DMS53 treated with DMSO at 0.1 percent for 48 hours (cell line): ENCODE results near the gene ADAMTS8.

Experiments
- DNase-seq: peaks from one replicate; lab custom pipeline; 2025; ENCODE audit not compliant: unreplicated experiment; lab: John Stamatoyannopoulos, UW

The ADAMTS8 gene

DNA sequence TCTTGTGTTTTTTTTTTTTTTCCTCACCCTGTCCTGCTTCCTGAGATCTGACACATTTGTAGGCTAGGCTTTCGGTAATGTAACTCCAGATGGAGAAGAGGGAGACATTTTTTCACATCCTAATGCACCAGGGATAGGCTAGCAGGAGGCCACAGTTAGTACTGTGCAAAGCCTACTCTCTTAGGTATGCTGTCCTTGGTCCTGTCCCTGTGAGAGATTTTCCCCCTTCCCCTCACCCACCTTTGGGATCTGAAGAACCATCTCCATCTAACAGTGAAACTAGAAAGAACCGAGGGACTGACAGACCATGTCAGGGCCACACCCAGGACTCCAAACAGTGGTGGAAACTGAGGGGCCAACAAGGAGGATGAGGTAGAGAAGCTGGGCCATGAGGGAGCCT, 29.2 kb downstream of the ADAMTS8 start:
- DNase-seq = no peak

DNA sequence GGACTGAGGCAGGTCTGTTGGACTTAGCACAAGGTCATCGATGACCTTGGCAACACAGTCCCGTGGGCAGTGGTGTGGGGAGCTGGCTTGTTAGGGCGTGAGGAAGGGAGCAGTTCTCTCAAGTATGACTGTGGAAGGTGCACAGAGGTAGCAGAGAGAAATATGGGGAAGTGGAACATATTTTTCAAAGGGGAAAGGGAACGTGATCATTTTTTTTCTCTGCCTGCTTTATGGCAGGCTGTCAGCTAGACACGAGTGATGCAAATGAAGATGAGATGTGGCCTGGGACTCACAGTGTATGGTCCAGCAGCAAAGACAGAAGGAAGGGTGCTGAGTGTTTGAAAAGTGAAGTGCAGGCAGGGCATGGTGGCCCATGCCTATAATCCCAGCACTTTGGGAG, 30.6 kb downstream of the ADAMTS8 start:
- DNase-seq = no peak

DNA sequence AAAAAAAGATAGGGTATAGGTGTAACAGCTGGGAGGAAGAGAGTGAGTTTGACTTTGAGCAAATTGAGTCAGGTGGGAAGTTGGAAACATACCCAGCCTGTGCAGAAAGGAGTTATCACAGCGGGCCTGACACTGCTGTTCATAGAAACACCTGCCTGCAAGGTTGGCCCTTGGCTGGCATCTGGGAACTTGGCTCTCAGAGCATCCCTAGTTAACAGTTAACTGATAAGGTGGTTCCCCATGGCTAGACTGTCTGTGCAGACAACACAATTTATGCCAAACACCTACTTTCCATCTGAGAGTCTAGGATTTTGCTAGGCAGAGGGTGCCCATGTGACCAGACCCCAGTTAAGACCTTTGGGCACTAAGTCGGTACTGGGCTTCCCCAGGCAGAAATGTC, 31.4 kb downstream of the ADAMTS8 start:
- DNase-seq = no peak

DNA sequence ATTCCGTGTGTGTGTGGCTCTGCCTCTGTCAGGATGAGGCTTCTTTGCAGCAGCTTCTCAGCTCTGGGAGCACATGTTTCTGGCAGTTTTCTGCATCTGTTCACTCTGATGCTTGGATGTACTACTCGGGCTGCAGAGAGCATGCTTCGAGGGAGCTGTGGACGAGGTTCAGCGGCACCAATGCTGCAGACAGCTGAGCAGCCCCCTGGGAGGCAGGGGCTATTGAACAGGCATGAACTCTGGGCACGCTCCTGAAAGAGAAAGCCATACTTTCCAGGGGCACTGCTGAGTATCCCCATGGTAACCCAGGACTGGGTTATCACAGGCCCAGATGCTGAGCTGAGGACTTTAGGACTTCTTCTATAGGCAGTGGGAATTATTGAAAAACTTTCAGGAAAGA, 33.8 kb downstream of the ADAMTS8 start:
- DNase-seq = no peak

DNA sequence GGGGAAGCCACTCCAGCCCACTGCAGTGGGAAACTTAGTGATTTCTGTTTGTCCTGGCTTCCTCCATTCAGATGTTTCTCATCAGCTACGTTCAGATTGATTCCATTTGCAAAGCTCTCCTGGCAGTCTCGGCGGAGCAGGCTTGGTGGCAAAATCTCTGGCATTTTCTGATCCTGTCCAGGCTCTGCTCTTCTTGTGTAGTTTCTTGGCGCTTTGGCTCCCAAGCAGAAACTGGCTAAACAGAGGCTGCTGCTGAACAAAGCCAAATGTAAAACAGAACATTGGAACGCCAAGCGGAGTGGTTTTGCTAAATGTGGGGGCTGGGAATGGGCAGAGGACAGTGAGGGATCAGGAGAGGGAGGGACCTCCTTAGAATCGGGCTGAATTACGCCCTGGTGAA, 36.7 kb downstream of the ADAMTS8 start:
- DNase-seq = no peak

DNA sequence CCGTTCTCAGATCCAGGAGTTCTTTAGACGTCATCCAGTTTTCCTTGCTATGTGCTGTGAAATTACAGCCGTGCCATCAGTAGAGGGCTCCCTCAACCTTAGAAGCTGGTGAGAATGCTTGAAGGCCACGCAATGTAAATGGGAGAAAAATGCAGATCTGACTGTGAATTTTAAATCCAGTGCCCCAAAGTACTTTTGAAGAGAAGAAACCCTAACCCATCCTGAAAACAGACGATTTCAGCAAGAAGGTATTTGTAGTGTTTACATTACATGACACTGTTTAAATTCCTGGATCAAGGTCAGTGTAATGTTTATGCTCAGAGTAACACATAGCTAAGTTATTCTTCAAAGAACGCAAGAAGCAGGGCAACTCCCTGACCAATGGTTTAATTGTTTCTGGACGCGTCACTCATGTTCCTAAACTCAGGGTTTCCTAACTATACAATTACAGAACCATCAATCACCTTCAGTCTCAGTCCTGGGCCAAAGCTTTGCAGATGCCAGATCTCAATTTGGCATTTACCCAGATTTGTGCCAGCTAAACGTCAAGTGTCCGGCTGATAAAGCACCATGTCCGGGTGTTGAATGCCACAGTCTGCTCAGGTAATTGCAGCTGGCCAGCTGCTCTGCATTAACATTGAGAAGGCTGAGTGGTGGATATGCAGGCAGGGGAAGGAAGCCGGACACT, 38.2 kb downstream of the ADAMTS8 start:
- DNase-seq = no peak

DNA sequence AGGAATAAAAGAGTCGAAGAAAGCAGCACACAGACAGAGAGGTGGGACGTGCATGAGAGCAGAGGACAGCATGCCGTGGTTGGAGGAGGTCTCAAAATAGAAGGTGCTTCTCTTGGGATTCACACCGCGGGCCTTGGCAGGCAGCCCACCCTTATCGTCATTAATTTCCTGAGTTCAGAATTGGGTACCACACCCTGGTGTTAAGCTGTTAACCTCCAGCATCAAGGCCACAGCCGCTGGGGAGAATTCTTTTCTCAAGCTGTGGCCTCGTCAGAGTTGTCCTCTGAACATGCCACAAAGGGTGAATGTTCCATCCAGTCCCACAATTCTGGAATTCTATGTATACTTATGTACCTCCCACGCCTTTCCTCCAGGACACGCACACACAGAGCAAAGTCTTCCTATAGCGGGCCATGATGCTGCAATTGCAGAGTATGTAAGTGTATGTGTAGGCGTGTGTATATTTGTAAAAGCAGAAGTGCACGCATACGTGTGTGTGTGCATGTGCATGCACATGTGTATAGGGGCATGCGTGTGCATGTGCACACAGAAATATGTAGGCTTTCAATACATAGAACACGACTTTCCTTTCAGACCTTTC, 39.0 kb downstream of the ADAMTS8 start:
- no peak for DNase-seq

DNA sequence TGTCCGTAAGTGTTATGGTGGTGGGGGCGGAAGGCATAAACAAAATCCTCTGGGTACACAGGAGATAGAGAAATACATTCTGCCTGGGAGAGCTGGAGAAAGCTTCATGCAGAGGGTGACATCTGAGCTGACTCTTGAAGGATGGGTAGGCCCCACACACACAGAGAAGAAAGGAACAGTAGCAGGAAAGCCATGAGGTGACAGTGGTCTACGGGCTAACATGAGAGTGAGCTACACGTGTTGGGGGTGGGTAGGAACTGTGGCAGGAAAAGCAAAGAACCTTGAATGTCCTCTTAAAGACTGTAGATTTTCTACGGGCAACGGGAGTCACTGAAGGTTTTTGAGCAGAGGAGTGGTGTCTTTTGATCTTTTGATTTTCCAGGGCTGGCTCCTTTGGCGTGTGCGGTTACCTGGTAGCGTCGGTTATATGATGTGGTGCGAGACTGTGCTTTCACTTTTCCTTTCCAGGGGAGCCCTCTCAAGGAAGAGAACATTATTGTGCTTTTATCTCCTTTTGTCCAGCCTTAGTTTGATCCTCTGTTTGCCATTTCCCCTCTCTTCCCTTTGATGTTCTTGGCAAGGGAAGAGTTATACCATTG, 39.7 kb downstream of the ADAMTS8 start:
- DNase-seq = no peak

DNA sequence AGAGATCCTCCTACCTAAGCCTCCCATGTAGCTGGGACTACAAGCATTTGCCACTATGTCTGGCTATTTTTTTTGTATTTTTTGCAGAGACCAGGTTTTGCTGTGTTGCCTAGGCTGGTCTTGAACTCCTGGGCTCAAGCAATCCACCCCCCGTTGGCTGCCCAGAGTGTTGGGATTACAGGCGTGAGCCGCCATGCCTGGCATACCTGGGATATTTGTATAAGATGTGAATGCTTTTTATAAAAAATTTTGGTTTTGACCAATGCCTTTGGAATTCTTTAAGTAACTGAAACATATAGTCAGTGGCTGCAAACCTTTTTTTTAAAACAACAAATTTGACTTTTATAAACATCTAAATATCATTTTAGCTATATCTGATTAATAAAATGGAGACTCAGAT, 42.4 kb downstream of the ADAMTS8 start:
- DNase-seq = no peak

DNA sequence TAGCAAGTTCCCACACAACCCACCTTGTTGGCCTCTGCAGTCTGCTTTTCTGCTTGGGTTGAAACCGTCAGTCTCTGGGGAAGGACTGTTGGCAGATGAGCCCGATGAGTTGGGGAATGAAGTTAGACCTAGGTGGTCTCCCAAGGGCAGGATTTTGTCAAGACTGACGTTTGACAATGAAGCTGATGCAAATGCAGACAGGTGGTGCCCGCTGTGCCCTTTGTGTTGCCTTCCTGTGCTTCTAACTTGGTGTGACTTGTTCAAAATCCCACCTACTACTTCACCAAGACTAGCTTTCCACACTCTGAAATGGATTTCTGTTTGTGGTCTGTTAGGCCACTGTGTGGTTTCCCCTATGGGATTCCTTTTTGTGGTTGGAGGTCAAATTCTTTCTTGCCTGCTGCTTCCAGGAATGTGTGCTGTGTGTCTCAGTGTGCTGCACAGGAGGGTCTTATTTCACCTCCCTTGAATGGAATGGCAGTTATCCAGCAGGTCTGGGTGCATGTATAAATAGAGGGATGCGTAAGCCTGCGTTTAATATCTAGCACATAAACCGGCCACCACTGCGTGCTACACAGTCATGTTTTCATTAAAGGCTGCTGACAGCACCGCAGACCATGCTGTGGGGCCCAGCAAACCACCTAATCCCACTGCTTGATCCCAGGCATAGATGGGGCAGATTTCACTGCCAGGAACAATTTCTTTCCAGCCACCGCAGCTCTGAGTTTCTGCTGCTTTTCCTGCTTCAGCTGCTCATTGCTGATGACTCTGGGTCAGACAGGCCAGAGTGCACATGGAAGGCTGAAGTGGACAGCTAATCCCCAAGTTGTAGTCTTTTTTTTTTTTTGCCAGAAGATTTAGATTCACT, 44.8 kb downstream of the ADAMTS8 start:
- no peak for DNase-seq

DNA sequence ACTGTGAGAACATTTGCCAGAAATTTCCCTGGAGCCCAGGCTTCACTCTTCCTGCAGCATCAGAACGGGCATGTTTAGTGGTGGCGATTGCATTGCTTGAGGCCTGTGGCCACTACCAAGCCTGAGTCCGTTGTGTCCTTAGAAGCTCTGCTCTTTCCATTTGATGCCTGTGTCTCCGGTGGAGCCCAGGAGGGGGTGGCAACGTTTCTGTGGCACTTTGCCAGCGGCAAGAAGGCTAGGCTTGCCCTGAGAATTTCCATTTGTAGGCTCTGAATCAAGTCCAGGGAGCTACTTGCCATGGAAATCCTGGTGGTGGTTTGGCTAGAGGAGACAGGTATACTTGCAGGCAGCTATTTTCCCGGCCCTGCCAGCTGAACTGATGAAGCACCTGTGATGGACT, 47.1 kb downstream of the ADAMTS8 start:
- no peak for DNase-seq

DNA sequence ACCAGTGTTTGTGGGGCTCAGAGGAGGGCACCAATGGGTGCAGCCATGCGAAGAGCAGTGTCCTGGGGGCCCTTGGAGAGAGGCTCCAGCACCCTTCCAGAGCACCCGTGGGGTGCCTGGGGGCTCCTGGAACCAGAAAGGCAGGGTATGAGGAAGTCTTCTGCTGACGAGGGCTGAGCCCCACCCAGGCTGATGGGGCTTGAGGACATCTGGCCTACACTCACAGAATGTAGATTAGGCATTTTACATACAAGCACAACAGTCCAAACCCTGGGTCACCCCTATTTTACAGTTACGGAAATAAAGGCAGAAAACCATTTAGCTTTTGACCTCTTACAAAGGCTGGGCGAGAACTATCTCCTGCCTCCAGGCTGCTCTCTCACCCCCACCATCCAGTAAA, 47.6 kb downstream of the ADAMTS8 start:
- DNase-seq = no peak

DNA sequence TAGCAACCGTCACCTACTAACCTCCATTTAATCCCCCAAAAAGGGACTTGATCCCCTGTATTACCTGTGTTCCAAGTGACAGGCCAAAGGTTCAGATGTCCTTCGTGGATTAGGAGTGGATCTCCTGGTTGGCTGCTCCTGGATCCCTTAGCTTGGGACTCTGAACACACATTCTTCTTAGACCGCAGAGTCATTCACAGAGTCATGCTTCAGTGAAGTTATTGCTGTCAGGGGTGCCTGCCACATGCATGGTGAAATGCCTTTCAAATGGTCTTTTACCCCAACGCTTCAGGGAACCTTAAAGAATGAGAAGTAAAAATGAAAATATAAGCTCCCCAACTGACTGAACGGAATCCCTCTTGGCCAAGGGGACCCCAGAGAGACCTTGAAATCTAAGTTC, 49.1 kb downstream of the ADAMTS8 start:
- DNase-seq = no peak

DNA sequence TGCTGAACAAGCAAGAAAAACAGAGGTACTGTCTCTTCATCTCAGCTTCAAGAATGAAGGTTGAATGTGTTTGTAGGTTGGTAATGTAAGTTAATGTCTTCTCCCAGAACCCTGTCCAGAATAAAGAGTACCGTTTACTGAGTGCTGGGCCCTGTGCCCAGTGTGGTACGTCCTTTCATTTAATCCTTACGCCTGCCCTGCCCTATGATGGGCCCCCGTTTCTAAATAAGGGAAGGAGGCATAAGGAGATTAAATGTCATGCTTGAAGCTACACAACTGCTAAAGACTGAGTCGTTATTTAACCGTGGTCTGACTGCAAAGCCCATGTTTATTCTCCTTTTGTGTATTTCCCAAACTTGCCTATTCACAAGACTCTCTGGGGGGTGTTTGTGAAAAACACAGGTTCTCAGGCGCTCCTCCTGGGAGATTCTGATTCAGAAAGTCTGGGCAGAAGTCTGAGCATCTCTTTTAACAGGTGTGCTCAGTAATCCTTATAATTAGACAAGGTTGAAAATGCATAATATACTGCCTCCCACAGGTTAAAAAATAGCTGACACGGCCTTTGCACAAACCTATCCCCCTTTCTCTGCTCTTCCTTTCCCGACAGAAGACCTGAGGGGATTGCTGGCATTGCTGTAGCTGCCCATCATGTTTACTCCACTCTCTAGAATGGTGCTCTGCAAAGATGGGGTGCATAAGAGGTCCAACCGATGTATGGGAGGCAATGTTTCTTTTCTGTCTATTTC, 57.4 kb downstream of the ADAMTS8 start:
- peak; percentile 3 for DNase-seq

DNA sequence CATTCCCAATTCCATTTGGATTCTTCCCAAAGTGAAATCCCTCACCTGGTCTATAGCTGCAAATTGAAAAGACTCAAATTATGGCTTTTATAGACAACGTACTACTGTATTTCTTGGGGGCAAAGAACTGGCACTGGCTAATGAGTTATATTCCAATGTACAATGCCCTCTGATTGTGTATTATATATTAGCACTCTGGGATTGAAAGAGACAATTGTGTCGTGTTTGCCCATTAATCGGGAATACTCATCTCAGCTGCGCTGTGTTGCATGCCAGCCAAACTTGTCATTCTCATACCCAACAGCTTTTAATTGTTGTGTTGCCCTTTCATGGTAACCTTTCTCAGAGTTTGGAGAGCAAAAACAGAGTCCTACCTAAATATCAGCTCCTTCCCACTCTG, 58.7 kb downstream of the ADAMTS8 start:
- no peak for DNase-seq

DNA sequence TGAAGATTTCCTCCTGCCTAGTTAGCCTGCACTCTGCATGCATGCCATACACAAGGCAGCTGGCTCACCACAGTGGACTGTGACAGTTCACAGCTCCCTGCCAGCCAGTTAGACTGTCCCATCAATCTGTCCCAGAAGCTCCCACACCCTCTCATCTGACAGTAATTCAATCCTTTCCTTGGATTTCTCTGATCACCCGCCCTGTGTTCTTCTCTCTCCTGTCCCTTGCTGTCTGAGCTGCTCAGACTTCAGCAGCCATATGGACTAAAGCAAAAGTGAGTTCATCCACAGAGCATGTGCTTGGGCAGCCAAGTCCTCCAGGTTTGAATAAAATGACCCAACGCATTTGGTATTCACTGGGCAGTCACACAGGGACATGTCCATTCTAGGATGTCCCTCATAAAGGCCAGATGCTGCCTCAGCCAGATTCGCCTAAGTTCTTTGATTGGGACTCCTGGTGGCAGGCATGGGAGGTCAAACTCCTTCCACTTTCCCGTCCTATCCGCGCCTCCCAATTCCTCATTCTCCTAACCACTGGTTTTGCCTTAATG, 59.2 kb downstream of the ADAMTS8 start:
- DNase-seq = no peak

DNA sequence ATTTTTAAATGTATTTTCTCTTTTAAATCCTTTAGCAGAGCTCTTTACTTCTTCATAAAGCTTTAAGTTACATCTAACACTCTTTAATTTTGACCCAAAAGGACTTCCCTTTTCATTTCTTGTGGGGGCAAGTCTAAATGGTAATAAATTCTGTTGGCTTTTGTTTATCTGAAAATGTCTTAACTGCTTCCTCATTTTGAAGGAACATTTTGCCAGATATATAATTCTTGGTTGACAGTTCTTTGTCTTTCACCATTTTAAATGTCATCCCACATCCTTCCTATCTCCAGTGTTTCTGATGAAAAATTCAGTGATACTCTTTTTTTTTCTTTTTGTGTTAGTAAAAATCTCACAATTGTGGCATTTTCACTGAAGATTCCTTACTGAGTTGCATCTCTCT, 69.0 kb downstream of the ADAMTS8 start:
- no peak for DNase-seq

DNA sequence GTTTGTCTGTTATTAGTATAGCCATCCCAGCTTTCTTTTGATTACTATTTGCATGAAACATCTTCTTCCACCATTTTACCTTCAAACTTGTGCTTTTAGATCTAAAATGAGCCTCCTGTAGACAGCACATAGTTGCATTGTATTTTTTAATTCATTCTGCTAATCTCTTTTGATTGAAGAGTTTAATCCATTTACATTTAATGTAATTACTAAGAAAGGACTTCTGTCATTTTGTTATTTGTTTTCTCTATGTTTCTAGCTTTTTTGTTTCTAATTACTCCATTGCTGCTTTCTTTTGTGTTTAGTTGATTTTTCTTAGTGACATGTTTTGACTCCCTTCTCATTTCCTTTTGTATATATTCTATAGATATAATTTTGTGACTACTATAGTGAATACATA, 70.0 kb downstream of the ADAMTS8 start:
- no peak for DNase-seq
